Measurements from ENCODE around the gene RANBP1. TPM values are rescaled to one million over a fixed set of nuclear protein-coding genes. Genes with fewer than 3 reads are reported as not detected.

The RANBP1 gene
- total and polyA plus RNA-seq, 8 donors: 63.7 to 184 (median 147) TPM

- Histone ChIP-seq H3K36me3 (no peaks in the 10 kb centered on the region), H3K4me3 (peak overlapping the region in 1 of 2 donors; percentile 22), H3K4me1 (peaks cover 0 to 7% of the 10 kb centered on the region in 2 donors), H3K9me3 (no peaks in the 10 kb centered on the region), H3K27ac (no peak overlapping the region), H3K27me3 (peaks cover 0 to 31% of the 10 kb centered on the region in 2 donors)
- intact Hi-C loops (cut with DNase I): loop anchor here (2.0 to 10.0 kb wide), 3 partner anchors 112 to 129 kb away; partner anchors contain the start of gene RTN4R (in 1 of the 2)
- ATAC-seq (peak; percentile 21), DNase-seq (peak in 1 of 4 donors; percentile 46)
- TF ChIP-seq, protein P1, sequence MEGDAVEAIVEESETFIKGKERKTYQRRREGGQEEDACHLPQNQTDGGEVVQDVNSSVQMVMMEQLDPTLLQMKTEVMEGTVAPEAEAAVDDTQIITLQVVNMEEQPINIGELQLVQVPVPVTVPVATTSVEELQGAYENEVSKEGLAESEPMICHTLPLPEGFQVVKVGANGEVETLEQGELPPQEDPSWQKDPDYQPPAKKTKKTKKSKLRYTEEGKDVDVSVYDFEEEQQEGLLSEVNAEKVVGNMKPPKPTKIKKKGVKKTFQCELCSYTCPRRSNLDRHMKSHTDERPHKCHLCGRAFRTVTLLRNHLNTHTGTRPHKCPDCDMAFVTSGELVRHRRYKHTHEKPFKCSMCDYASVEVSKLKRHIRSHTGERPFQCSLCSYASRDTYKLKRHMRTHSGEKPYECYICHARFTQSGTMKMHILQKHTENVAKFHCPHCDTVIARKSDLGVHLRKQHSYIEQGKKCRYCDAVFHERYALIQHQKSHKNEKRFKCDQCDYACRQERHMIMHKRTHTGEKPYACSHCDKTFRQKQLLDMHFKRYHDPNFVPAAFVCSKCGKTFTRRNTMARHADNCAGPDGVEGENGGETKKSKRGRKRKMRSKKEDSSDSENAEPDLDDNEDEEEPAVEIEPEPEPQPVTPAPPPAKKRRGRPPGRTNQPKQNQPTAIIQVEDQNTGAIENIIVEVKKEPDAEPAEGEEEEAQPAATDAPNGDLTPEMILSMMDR (IDR thresholded peaks at IDR 0.05): no peak
Observed at GRCh38 chr22:20155330-20156041, 39.6 kb downstream of the RANBP1 start.

- no peak overlapping the region for H3K27ac ChIP-seq
- intact Hi-C loops (cut with DNase I): loop anchor here (2.0 to 10.0 kb wide), 3 partner anchors 111 to 129 kb away; partner anchors contain the start of gene RTN4R (in 1 of the 2)
- peaks cover 0 to 31% of the 10 kb centered on the region in 2 donors for H3K27me3 ChIP-seq
- ATAC-seq (no peak), DNase-seq (no peak)
- TF ChIP-seq, protein P1 (IDR thresholded peaks at IDR 0.05): no peak
- peaks cover 0 to 7% of the 10 kb centered on the region in 2 donors for H3K4me1 ChIP-seq
- no peaks in the 10 kb centered on the region for H3K9me3 ChIP-seq
- H3K36me3 ChIP-seq: no peaks in the 10 kb centered on the region
- H3K4me3 ChIP-seq: no peak overlapping the region
Observed at GRCh38 chr22:20156042-20156389, 40.1 kb downstream of the RANBP1 start.

GRCh38 chr22:20156611-20157429 is 40.9 kb downstream of the RANBP1 start:
- peaks cover 0 to 31% of the 10 kb centered on the region in 2 donors for H3K27me3 ChIP-seq
- peaks cover 0 to 7% of the 10 kb centered on the region in 2 donors for H3K4me1 ChIP-seq
- DNase-seq: peak; percentile 70 to 94 (median 84)
- intact Hi-C loops (cut with DNase I): loop anchor here (2.0 to 10.0 kb wide), 3 partner anchors 110 to 128 kb away; partner anchors contain the start of gene RTN4R (in 1 of the 2)
- no peaks in the 10 kb centered on the region for H3K9me3 ChIP-seq
- no peak overlapping the region for H3K27ac ChIP-seq
- TF ChIP-seq, protein P1 (IDR thresholded peaks at IDR 0.05): peak; percentile 95 to 99
- H3K4me3 ChIP-seq: no peak overlapping the region
- ATAC-seq: peak; percentile 93
- H3K36me3 ChIP-seq: no peaks in the 10 kb centered on the region

DNA sequence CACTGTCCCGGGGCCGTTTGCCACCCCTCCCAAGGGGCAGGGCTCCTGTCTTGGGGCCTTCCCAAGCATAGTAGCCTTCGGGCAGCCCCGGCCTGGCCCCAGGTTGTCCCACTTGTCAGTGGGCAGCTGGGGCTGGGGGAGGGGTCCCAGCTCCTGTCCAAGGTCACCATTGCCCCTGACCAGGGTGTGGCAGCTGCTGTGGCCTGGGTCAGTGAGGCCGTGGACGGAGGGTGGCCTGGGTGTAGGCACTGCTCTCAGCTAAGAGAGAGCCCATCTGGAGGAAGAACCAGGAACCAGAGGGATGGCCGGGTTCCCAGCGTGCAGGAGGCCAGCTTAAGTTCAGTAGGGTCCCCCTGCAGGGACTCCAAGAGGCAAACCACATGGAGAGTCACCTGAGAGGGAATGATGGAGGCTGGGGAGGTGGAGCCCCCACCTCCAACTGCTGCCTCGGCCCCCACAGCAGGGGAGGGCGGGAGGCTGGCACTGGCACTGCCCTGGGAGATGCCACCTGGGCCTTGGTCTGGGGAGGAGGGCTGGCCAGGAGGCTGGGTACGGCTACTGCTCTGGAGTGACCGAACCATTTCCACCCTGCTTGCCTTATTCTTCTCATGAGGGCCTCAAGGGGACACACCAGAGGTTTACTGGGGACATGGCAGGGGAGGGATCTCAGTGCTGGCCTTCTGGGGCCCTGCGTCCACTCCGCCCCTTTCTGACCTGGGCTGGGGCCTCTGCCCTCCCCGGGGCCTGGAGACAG is 41.7 kb downstream of the RANBP1 start:
- no peak overlapping the region for H3K27ac ChIP-seq
- ATAC-seq: no peak
- intact Hi-C loops (cut with DNase I): loop anchor here (2.0 to 10.0 kb wide), 3 partner anchors 110 to 127 kb away; partner anchors contain the start of gene RTN4R (in 1 of the 2)

More for the DNA sequence above, 41.7 kb downstream of the RANBP1 start:
- peaks cover 0 to 31% of the 10 kb centered on the region in 2 donors for H3K27me3 ChIP-seq
- peaks cover 0 to 7% of the 10 kb centered on the region in 2 donors for H3K4me1 ChIP-seq
- no peak for DNase-seq
- TF ChIP-seq, protein P1 (IDR thresholded peaks at IDR 0.05): no peak
- no peaks in the 10 kb centered on the region for H3K9me3 ChIP-seq
- H3K4me3 ChIP-seq: no peak overlapping the region
- H3K36me3 ChIP-seq: no peaks in the 10 kb centered on the region

Measured in left lung (tissue), 10 donors.